GM19395 (cell line): ENCODE measurements around the gene AHI1.
A peak's percentile ranks its signal among the peaks of the same experiment; 100 is the strongest.

ENCODE experiments used
- ATAC-seq: cut with Tn5 transposase; IDR thresholded peaks from one replicate; pipeline ENCODE4 v1.9.1; 2021; ENCODE audit warnings: mild to moderate bottlenecking, moderate library complexity; ENCODE audit not compliant: unreplicated experiment

The AHI1 gene

GRCh38 chr6:135236732-135237131, 260.8 kb downstream of the AHI1 start:
- ATAC-seq, result no peak

- no peak for ATAC-seq
Observed at GRCh38 chr6:135236319-135236718, 261.2 kb downstream of the AHI1 start.

- ATAC-seq, result no peak
Observed at GRCh38 chr6:135235716-135236115, 261.8 kb downstream of the AHI1 start.

GRCh38 chr6:135234492-135234780, 263.1 kb downstream of the AHI1 start:
- ATAC-seq, result no peak

- ATAC-seq, result peak; percentile 73
Observed at GRCh38 chr6:135233686-135234491, 263.7 kb downstream of the AHI1 start.
